Gastrocnemius medialis (tissue), 4 donors: ENCODE measurements around the gene ATP13A1. TPM values are rescaled to one million over a fixed set of nuclear protein-coding genes. Genes with fewer than 3 reads are reported as not detected.
A peak's percentile ranks its signal among the peaks of the same experiment; 100 is the strongest.
"Not testable (repeated sequence)": the region's sequence is repeated elsewhere in the genome, so short reads cannot be mapped to it uniquely, and the experiment has no call there.

Experiments used
- ATAC-seq, 2 donors: fragments of 150-250 bp; one replicate each; pipeline ENCODE4 v1.9.1; 2016
- DNase-seq, 2 donors: peaks; one replicate each; pipeline ENCODE4 v3.0.0-alpha.2; 2019
- H3K27ac ChIP-seq, 4 donors: fragments of 200-600 bp; sonication (generic); 1 replicate in 1 of 4; 2 replicates in 3 of 4; pipeline ENCODE4 v1.5.1; 2016 to 2018; ENCODE audit warnings: mild to moderate bottlenecking in 2 of 4, moderate library complexity in 1 of 4
- H3K27me3 ChIP-seq, 3 donors: fragments of 200-600 bp; sonication (generic) in 2 of 3; 1 replicate in 1 of 3; 2 replicates in 2 of 3; pipeline versions ENCODE4 v1.5.1 to v1.6.0; 2016 to 2019; ENCODE audit warnings: mild to moderate bottlenecking in 1 of 3, moderate library complexity in 1 of 3
- H3K36me3 ChIP-seq, 2 donors: fragments of 200-600 bp; sonication (generic) in 1 of 2; one replicate each; pipeline ENCODE4 v1.5.1; 2017 to 2018
- H3K4me1 ChIP-seq, 2 donors: fragments of 200-600 bp; sonication (generic) in 1 of 2; one replicate each; pipeline ENCODE4 v1.5.1; 2016 to 2017; ENCODE audit warnings: mild to moderate bottlenecking in 2 of 2
- H3K4me3 ChIP-seq, 4 donors: fragments of 200-600 bp; sonication (generic) in 3 of 4; 1 replicate in 1 of 4; 2 replicates in 3 of 4; pipeline ENCODE4 v1.5.1; 2016 to 2019; ENCODE audit warnings: mild to moderate bottlenecking in 2 of 4
- H3K9me3 ChIP-seq, 3 donors: fragments of 200-600 bp; sonication (generic) in 2 of 3; 1 replicate in 1 of 3; 2 replicates in 2 of 3; pipeline ENCODE4 v1.5.1; 2016 to 2019
- POLR2A ChIP-seq, 2 donors: fragments of 450-650 bp; IDR thresholded peaks; one replicate each; pipeline ENCODE4 v1.6.1; 2017; ENCODE audit warnings: antibody characterized with exemption in 2 of 2, mild to moderate bottlenecking in 2 of 2, moderate library complexity in 2 of 2
- in situ Hi-C, 4 donors: fragments of 200-750 bp; cut with MboI; loops; one replicate each; pipeline versions ENCODE4 v1.15.0 to v1.8.0; 2017; ENCODE audit warnings: low sequenced_read_pairs in 4 of 4
- intact Hi-C: fragments of 100-400 bp; cut with DNase I; formaldehyde crosslinking; loops from one replicate; pipeline ENCODE4 v1.15.1; 2023; ENCODE audit warnings: low total_unique reads
- total RNA-seq, 4 donors: library from RNA; depleted of rRNA; stranded (reverse); fragments of >200 nt; gene quantifications; one replicate each; pipeline versions ENCODE4 v1.1.0 to v1.2.3, GENCODE V29; 2016
- TF ChIP-seq, protein P1 (sequence below), 5 experiments: fragments of 450-650 bp in 3 of 5; fragments of 200-600 bp in 2 of 5; sonication (generic) in 2 of 5; IDR thresholded peaks in 4 of 5; conservative IDR thresholded peaks in 1 of 5; 1 replicate in 4 of 5; 2 replicates in 1 of 5; pipeline ENCODE4 v1.5.1; 2016 to 2019; ENCODE audit warnings: antibody characterized with exemption in 5 of 5, mild to moderate bottlenecking in 3 of 5, moderate library complexity in 3 of 5

The ATP13A1 gene
- total RNA-seq, 4 donors from 2014 or later = 51.8 to 111 (median 82.8) TPM

DNA sequence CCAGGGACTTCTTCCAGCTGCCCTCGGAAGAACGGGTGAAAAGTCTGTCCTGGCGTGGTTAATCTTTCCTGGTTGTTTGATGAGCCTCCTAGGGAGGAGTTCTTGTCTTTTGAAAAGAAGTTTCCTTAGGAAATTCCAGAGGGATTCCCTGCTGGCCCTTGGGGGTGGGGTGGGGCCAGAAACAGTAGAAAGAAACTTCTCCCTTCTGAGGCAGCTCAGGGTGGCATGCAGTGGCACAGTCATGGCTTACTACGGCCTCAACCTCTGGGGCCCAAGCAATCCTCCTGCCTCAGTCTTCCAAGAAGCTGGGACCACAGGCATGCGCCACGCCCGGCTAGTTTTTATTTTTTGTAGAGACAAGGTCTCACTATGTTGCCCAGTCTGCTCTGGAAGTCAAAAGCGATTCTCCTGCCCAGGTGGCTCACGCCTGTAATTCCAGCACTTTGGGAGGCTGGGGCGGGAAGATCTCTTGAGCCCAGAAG is 6.6 kb upstream of the ATP13A1 start:
- TF ChIP-seq POLR2A (IDR thresholded peaks at IDR 0.05) = no peak
- TF ChIP-seq, protein P1, sequence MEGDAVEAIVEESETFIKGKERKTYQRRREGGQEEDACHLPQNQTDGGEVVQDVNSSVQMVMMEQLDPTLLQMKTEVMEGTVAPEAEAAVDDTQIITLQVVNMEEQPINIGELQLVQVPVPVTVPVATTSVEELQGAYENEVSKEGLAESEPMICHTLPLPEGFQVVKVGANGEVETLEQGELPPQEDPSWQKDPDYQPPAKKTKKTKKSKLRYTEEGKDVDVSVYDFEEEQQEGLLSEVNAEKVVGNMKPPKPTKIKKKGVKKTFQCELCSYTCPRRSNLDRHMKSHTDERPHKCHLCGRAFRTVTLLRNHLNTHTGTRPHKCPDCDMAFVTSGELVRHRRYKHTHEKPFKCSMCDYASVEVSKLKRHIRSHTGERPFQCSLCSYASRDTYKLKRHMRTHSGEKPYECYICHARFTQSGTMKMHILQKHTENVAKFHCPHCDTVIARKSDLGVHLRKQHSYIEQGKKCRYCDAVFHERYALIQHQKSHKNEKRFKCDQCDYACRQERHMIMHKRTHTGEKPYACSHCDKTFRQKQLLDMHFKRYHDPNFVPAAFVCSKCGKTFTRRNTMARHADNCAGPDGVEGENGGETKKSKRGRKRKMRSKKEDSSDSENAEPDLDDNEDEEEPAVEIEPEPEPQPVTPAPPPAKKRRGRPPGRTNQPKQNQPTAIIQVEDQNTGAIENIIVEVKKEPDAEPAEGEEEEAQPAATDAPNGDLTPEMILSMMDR (IDR thresholded peaks at IDR 0.05 in 4 of 5, conservative IDR thresholded peaks at IDR 0.05 in 1 of 5) = no peak
- peaks cover 8 to 10% of the 10 kb centered on the region in 2 donors for H3K4me1 ChIP-seq
- H3K27me3 ChIP-seq = no peaks in the 10 kb centered on the region
- no peak overlapping the region for H3K27ac ChIP-seq
- DNase-seq (no peak), ATAC-seq (no peak)
- in situ Hi-C loops = loop anchor here in 1 of 4 donors (25.0 kb wide), 1 partner anchor 283 kb away; no protein-coding TSS in a partner anchor
- no peaks in the 10 kb centered on the region for H3K9me3 ChIP-seq
- no peak overlapping the region for H3K4me3 ChIP-seq
- H3K36me3 ChIP-seq = peaks cover 0 to 12% of the 10 kb centered on the region in 2 donors
- intact Hi-C loops = no loop called here

DNA sequence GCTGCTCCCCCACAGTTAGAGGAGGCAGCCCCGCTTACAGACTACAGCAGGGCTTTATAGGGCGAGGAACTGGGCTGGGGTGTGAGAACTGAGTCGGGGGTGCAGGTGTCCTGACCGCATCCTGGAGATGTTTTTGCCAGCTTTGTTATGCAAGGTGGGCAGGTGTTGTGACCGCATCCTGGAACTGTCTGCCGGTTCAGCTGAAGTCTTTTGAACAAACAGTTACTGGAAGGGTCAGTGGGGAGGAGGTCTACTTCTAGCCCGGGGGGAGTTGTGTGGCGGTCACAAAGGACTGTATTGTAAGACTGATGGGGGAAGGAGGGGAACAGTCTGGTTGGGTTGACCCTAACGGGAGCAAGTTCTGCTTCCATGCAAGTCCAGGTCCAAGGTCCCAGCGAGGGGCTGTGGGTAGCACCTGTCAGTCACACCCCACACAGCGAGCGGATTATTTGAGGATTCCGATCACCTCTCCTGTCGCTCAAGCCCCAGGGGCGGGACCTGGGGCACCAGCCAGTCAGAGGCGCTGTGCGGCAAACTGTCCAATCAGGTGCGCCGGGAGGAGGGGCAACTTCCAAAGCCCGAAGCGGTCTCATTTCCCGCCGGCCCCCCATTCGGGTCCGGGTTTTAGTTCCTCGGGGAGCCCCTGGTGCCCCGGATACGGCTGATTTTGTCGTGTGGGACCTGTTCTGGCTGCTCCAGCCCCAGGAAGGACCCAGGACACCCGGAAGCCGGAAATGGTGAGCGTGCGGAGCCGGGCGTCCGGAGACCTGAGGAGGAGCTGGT is 4.9 kb upstream of the ATP13A1 start, which contains the start of gene ZNF101:
Gene ZNF101 (plus strand): TSS at position 610 of the 783 bp plus-strand sequence. CDS start 125 bp downstream, at position 735.
- TF ChIP-seq, protein P1 (IDR thresholded peaks at IDR 0.05 in 4 of 5, conservative IDR thresholded peaks at IDR 0.05 in 1 of 5) = no peak
- TF ChIP-seq POLR2A (IDR thresholded peaks at IDR 0.05) = peak in 1 of 2 donors; percentile 31
- peak within 1 kb of the TSS; percentile 77 to 94 (median 79) for H3K4me3 ChIP-seq
- H3K4me1 ChIP-seq = peaks cover 8 to 10% of the 10 kb centered on the region in 2 donors
- ATAC-seq (peak; percentile 66 to 78), DNase-seq (peak; percentile 86 to 87)
- H3K9me3 ChIP-seq = no peaks in the 10 kb centered on the region
- H3K27me3 ChIP-seq = no peaks in the 10 kb centered on the region
- peak within 1 kb of the TSS; percentile 70 to 86 (median 82) for H3K27ac ChIP-seq
- H3K36me3 ChIP-seq = peaks cover 0 to 3% of the 10 kb centered on the region in 2 donors
- in situ Hi-C loops = loop anchor here in 1 of 4 donors (25.0 kb wide), 1 partner anchor 281 kb away; no protein-coding TSS in a partner anchor
- intact Hi-C loops = loop anchor here (5.0 kb wide), 2 partner anchors 64 to 199 kb away; partner anchors contain the start of genes ZNF14 and ZNF253

DNA sequence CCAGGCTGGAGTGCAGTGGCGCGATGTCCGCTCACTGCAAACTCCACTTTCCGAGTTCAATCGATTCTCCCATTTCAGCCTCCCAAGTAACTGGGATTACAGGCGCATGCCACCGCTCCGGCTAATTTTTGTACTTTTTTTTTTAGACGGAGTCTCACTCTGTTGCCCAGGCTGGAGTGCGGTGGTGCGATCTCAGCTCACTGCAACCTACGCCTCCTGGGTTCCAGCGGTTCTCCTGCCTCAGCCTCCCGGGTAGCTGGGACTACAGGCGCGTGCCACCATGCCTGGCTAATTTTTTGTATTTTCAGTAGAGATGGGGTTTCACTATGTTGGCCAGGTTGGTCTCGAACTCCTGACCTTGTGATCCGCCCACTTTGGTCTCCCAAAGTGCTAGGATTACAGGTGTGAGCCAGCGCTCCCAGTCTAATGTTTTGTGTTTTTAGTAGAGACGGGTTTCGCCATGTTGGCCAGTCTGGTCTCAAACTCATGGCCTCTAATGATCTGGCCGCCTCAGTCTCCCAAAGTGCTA is 2.0 kb upstream of the ATP13A1 start:
- peaks cover 18 to 30% of the 10 kb centered on the region in 2 donors for H3K4me1 ChIP-seq
- H3K27me3 ChIP-seq, H3K4me3 ChIP-seq, H3K9me3 ChIP-seq, DNase-seq, ATAC-seq, H3K27ac ChIP-seq, H3K36me3 ChIP-seq: not testable (repeated sequence)
- intact Hi-C loops = loop anchor here (5.0 kb wide), 2 partner anchors 67 to 202 kb away; partner anchors contain the start of genes ZNF14 and ZNF253
- in situ Hi-C loops = loop anchor here in 1 of 4 donors (25.0 kb wide), 1 partner anchor 278 kb away; no protein-coding TSS in a partner anchor

- peak overlapping the region; percentile 77 to 96 (median 94) for H3K4me3 ChIP-seq
- TF ChIP-seq, protein P1 (IDR thresholded peaks at IDR 0.05 in 4 of 5, conservative IDR thresholded peaks at IDR 0.05 in 1 of 5) = no peak
- no peak for TF ChIP-seq POLR2A (IDR thresholded peaks at IDR 0.05)
- H3K4me1 ChIP-seq = peaks cover 10 to 21% of the 10 kb centered on the region in 2 donors
- ATAC-seq (no peak), DNase-seq (no peak)
- peaks cover 0 to 16% of the 10 kb centered on the region in 2 donors for H3K36me3 ChIP-seq
- in situ Hi-C loops = loop anchor here in 1 of 4 donors (25.0 kb wide), 1 partner anchor 276 kb away; no protein-coding TSS in a partner anchor
- no peaks in the 10 kb centered on the region for H3K27me3 ChIP-seq
- intact Hi-C loops = loop anchor here (2.0 to 5.0 kb wide), 4 partner anchors 114 to 341 kb away; partner anchors contain the start of genes GATAD2A, MAU2, SUGP1 and ZNF506
- H3K9me3 ChIP-seq = no peaks in the 10 kb centered on the region
- H3K27ac ChIP-seq = peak overlapping the region; percentile 93 to 99 (median 96)
Measured at GRCh38 chr19:19662871-19663255, 613 bp downstream of the ATP13A1 start.
